Upper lobe of left lung (tissue), 4 donors: ENCODE data around the gene STOM.

Source experiments
- CTCF ChIP-seq, 6 experiments: fragments of 450-650 bp in 4 of 6; fragments of 200-600 bp in 2 of 6; sonication (generic) in 2 of 6; IDR thresholded peaks; one replicate each; pipeline ENCODE4 v1.5.1; 2016 to 2019; ENCODE audit warnings: antibody characterized with exemption in 6 of 6
- POLR2A ChIP-seq, 4 donors: fragments of 450-650 bp; IDR thresholded peaks; one replicate each; pipeline ENCODE4 v1.5.1; 2016 to 2017; ENCODE audit warnings: antibody characterized with exemption in 4 of 4, mild to moderate bottlenecking in 2 of 4

GRCh38 chr9:121312169-121312568 lies 57.9 kb downstream of the STOM start:
- TF ChIP-seq POLR2A (IDR thresholded peaks at IDR 0.05): no peak
- TF ChIP-seq CTCF (IDR thresholded peaks at IDR 0.05): no peak
